ENCODE measurements around the gene NOD2.

NOD2 gene

GRCh38 chr16:50781518-50781917 lies 88.1 kb downstream of the NOD2 start:
- no peak overlapping the region for H3K4me3 ChIP-seq (ENCODE audit: low read length)
- no peak for TF ChIP-seq CTCF (conservative IDR thresholded peaks at IDR 0.05; ENCODE audit: low read depth, low read length)
- no peak for DNase-seq (ENCODE audit: low read depth)
